Body of pancreas (tissue), 4 donors: Measurements from ENCODE around the gene NXPE3. TPM values are rescaled to one million over a fixed set of nuclear protein-coding genes. Genes with fewer than 3 reads are reported as not detected.

Experiments used
- ATAC-seq: fragments of 150-250 bp; one replicate; pipeline ENCODE4 v1.9.1; 2016
- DNase-seq, 4 donors: peaks; one replicate each; pipeline ENCODE4 v3.0.0-alpha.2; 2019
- H3K27ac ChIP-seq, 4 donors: fragments of 200-600 bp; sonication (generic); 1 replicate in 3 of 4; 2 replicates in 1 of 4; pipeline versions ENCODE4 v1.5.1 to v1.6.1; 2016 to 2019; ENCODE audit warnings: mild to moderate bottlenecking in 1 of 4, mixed read lengths in 1 of 4, moderate library complexity in 1 of 4
- H3K27me3 ChIP-seq, 2 donors: fragments of 200-600 bp; sonication (generic); one replicate each; pipeline ENCODE4 v1.6.0; 2016; ENCODE audit warnings: mild to moderate bottlenecking in 1 of 2
- H3K36me3 ChIP-seq, 2 donors: fragments of 200-600 bp; sonication (generic); replicated peaks in 1 of 2; 2 replicates each; pipeline ENCODE4 v1.5.1; 2016; ENCODE audit warnings: low read depth in 2 of 2; ENCODE audit not compliant: insufficient read depth in 1 of 2
- H3K4me1 ChIP-seq: fragments of 200-600 bp; sonication (generic); one replicate; pipeline ENCODE4 v1.6.0; 2016
- H3K4me3 ChIP-seq, 2 donors: fragments of 200-600 bp; sonication (generic); 1 replicate in 1 of 2; 2 replicates in 1 of 2; pipeline ENCODE4 v1.5.1; 2016 to 2019
- H3K9me3 ChIP-seq, 3 donors: fragments of 200-600 bp; sonication (generic); 1 replicate in 2 of 3; 2 replicates in 1 of 3; pipeline ENCODE4 v1.5.1; 2016
- CTCF ChIP-seq, 7 experiments: fragments of 450-650 bp in 4 of 7; fragments of 200-600 bp in 3 of 7; sonication (generic) in 3 of 7; IDR thresholded peaks; one replicate each; pipeline ENCODE4 v1.5.1; 2016 to 2019; ENCODE audit warnings: antibody characterized with exemption in 7 of 7
- POLR2A ChIP-seq, 3 donors: fragments of 450-650 bp; IDR thresholded peaks; one replicate each; pipeline ENCODE4 v1.6.1; 2016; ENCODE audit warnings: antibody characterized with exemption in 3 of 3, mild to moderate bottlenecking in 2 of 3
- WGBS, 2 donors: methylation state at CpG; one replicate each; pipeline ENCODE4 v1.1.5; 2017; 5-methylcytosine and 5-hydroxymethylcytosine counted together
- intact Hi-C: fragments of 100-400 bp; cut with DNase I; formaldehyde crosslinking; loops from one replicate; pipeline ENCODE4 v1.15.1; 2023
- total RNA-seq, 2 donors: library from RNA; depleted of rRNA; stranded (reverse); fragments of >200 nt; gene quantifications; one replicate each; pipeline ENCODE4 v1.1.0, GENCODE V29; 2016

The NXPE3 gene
- total RNA-seq, 2 donors from 2014 or later: 3.1 to 4.6 TPM

GRCh38 chr3:101819649-101820206 is 40.7 kb downstream of the NXPE3 start:
- Histone ChIP-seq H3K4me3 (no peak overlapping the region), H3K27ac (no peak overlapping the region), H3K9me3 (no peaks in the 10 kb centered on the region), H3K4me1 (peaks cover 7% of the 10 kb centered on the region), H3K36me3 (no peaks in the 10 kb centered on the region), H3K27me3 (no peaks in the 10 kb centered on the region)
- DNase-seq (no peak), ATAC-seq (no peak)
- intact Hi-C loops: no loop called here
- TF ChIP-seq POLR2A (IDR thresholded peaks at IDR 0.05): no peak
- WGBS, 2 donors: 76 to 81% methylated on average over 2 of the region's 2 CpGs

- ATAC-seq (no peak), DNase-seq (no peak)
- WGBS, 2 donors: 94% methylated on average over 19 of the region's 19 CpGs
- no peaks in the 10 kb centered on the region for H3K27me3 ChIP-seq
- H3K4me1 ChIP-seq: peaks cover 7% of the 10 kb centered on the region
- H3K9me3 ChIP-seq: no peaks in the 10 kb centered on the region
- TF ChIP-seq CTCF (IDR thresholded peaks at IDR 0.05) (no peak), POLR2A (IDR thresholded peaks at IDR 0.05) (no peak)
- H3K4me3 ChIP-seq: no peak overlapping the region
- no peak overlapping the region for H3K27ac ChIP-seq
- intact Hi-C loops: no loop called here
- H3K36me3 ChIP-seq: no peaks in the 10 kb centered on the region
These were observed 42.5 kb downstream of the NXPE3 start for GRCh38 chr3:101821503-101821902.

DNA sequence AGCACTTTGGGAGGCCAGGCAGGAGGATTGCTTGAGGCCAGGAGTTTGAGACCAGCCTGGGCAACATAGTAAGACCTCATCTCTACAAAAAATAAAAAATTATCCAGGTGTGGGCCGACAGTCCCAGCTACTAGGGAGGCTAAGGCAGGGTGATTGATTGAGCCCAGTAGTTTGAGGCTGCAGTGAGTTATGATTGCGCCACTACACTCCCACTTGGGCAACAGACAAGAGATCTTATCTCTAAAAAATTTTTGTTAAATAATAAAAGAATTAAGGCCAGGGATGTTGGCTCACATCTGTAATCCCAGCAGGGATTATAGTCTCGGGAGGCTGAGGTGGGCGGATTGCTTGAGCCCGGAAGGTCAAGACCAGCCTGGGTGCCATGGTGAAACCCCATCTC is 44.5 kb downstream of the NXPE3 start:
- no peak for DNase-seq
- intact Hi-C loops: no loop called here
- Histone ChIP-seq H3K36me3 (no peaks in the 10 kb centered on the region), H3K9me3 (no peaks in the 10 kb centered on the region), H3K4me3 (no peak overlapping the region), H3K4me1 (peaks cover 18% of the 10 kb centered on the region), H3K27ac (no peak overlapping the region), H3K27me3 (no peaks in the 10 kb centered on the region)
- WGBS, 2 donors: 79 to 83% methylated on average over 5 of the region's 5 CpGs
- ATAC-seq: no peak
- TF ChIP-seq CTCF (IDR thresholded peaks at IDR 0.05): no peak
- TF ChIP-seq POLR2A (IDR thresholded peaks at IDR 0.05): no peak

DNA sequence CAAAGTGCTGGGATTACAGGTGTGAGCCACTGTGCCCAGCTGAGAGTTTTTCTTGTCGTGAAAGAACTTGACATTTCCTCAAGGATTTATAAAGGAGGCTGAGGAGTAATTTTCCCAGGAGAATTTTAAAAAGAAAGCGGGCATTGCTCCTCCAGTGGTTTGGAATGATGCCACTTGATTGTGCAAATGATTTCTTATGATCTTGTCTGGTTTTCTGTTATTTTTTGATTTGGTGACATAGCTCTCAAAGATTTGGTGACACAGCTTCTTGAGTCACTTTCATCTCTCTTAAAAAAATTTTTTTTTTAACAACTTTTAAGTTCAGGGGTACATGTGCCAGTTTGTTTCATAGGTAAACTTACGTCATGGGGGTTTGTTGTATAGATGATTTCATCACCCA is 45.7 kb downstream of the NXPE3 start:
- H3K4me1 ChIP-seq: peaks cover 30% of the 10 kb centered on the region
- intact Hi-C loops: no loop called here
- H3K4me3 ChIP-seq: no peak overlapping the region
- no peak overlapping the region for H3K27ac ChIP-seq
- TF ChIP-seq POLR2A (IDR thresholded peaks at IDR 0.05) (no peak), CTCF (IDR thresholded peaks at IDR 0.05) (no peak)
- no peak for ATAC-seq
- 67 to 71% methylated on average over 3 of the region's 3 CpGs for WGBS, 2 donors
- H3K36me3 ChIP-seq: no peaks in the 10 kb centered on the region
- H3K9me3 ChIP-seq: no peaks in the 10 kb centered on the region
- no peaks in the 10 kb centered on the region for H3K27me3 ChIP-seq
- DNase-seq: no peak

- DNase-seq (no peak), ATAC-seq (no peak)
- TF ChIP-seq CTCF (IDR thresholded peaks at IDR 0.05) (no peak), POLR2A (IDR thresholded peaks at IDR 0.05) (no peak)
- H3K27me3 ChIP-seq: no peaks in the 10 kb centered on the region
- H3K4me1 ChIP-seq: peaks cover 33% of the 10 kb centered on the region
- no peak overlapping the region for H3K4me3 ChIP-seq
- intact Hi-C loops: no loop called here
- no peaks in the 10 kb centered on the region for H3K9me3 ChIP-seq
- 32 to 37% methylated on average over 2 of the region's 2 CpGs for WGBS, 2 donors
- H3K27ac ChIP-seq: peak overlapping the region in 3 of 4 donors; percentile 56 to 93 (median 80)
- no peaks in the 10 kb centered on the region for H3K36me3 ChIP-seq
These were observed 47.0 kb downstream of the NXPE3 start for GRCh38 chr3:101825904-101826445.
